GM12892 (cell line): ENCODE results near the gene TPO.

ENCODE experiments used
- POLR2A ChIP-seq: IDR thresholded peaks from 2 replicates; pipeline ENCODE4 v1.6.1; 2011; ENCODE audit warnings: low read depth, low read length, control low read depth
- POLR2AphosphoS5 ChIP-seq: IDR thresholded peaks from 2 replicates; pipeline ENCODE4 v1.6.1; 2011; ENCODE audit warnings: low read depth, low read length, control low read depth
- TAF1 ChIP-seq: IDR thresholded peaks from 2 replicates; pipeline ENCODE4 v1.6.1; 2011; ENCODE audit warnings: low read depth, mild to moderate bottlenecking, control low read depth, low read length, borderline replicate concordance

DNA sequence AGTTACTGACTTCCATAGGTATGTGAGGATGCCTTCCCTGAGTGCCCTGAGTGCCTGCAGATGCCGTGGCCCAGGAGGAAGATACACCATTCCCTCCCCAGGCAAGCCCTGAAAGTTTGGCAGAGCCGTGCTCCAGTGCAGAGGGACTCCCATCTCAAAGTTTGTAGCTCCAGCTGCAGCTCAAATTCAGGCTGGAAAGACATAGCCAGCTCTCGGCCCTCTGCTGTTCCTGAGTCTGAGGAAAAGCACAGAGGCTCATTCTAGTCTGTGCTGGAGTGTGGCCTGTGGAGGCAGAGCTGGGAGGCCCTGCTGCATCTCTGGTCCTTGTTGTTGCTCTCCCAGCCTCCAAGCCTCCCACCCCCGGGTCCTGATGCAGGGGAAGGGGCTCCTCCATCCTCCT is 15.9 kb upstream of the TPO start:
- TF ChIP-seq POLR2A (no peak), POLR2AphosphoS5 (no peak), TAF1 (no peak)
